GM10266 (cell line): ENCODE data around the gene B3GNT2.
"Not testable (repeated sequence)": the region's sequence is repeated elsewhere in the genome, so short reads cannot be mapped to it uniquely, and the experiment has no call there.

Source experiments
- DNase-seq: peaks from one replicate; pipeline ENCODE4 v3.0.0; 2012; ENCODE audit errors: extremely low spot score
- TF ChIP-seq, protein P1 (sequence below): IDR thresholded peaks from 2 replicates; pipeline ENCODE4 v1.5.1; 2012; ENCODE audit warnings: mild to moderate bottlenecking, low read depth; ENCODE audit not compliant: control insufficient read depth, insufficient read depth; ENCODE audit errors: missing control alignments

B3GNT2 gene

GRCh38 chr2:62195421-62196277, at the start of gene B3GNT2:
Gene B3GNT2 (plus strand): TSS chr2:62196115. CDS start chr2:62222221, 26,106 bp downstream.
- TF ChIP-seq, protein P1, sequence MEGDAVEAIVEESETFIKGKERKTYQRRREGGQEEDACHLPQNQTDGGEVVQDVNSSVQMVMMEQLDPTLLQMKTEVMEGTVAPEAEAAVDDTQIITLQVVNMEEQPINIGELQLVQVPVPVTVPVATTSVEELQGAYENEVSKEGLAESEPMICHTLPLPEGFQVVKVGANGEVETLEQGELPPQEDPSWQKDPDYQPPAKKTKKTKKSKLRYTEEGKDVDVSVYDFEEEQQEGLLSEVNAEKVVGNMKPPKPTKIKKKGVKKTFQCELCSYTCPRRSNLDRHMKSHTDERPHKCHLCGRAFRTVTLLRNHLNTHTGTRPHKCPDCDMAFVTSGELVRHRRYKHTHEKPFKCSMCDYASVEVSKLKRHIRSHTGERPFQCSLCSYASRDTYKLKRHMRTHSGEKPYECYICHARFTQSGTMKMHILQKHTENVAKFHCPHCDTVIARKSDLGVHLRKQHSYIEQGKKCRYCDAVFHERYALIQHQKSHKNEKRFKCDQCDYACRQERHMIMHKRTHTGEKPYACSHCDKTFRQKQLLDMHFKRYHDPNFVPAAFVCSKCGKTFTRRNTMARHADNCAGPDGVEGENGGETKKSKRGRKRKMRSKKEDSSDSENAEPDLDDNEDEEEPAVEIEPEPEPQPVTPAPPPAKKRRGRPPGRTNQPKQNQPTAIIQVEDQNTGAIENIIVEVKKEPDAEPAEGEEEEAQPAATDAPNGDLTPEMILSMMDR: no peak
- peak; percentile 92 for DNase-seq

DNA sequence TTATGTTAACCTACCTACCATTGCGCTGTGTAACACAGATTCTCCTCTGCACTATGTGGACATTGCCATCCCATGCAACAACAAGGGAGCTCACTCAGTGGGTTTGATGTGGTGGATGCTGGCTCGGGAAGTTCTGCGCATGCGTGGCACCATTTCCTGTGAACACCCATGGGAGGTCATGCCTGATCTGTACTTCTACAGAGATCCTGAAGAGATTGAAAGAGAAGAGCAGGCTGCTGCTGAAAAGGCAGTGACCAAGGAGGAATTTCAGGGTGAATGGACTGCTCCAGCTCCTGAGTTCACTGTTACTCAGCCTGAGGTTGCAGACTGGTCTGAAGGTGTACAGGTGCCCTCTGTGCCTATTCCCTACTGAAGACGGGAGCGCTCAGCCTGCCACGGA, 49.1 kb upstream of the B3GNT2 start:
- DNase-seq: not testable (repeated sequence)

DNA sequence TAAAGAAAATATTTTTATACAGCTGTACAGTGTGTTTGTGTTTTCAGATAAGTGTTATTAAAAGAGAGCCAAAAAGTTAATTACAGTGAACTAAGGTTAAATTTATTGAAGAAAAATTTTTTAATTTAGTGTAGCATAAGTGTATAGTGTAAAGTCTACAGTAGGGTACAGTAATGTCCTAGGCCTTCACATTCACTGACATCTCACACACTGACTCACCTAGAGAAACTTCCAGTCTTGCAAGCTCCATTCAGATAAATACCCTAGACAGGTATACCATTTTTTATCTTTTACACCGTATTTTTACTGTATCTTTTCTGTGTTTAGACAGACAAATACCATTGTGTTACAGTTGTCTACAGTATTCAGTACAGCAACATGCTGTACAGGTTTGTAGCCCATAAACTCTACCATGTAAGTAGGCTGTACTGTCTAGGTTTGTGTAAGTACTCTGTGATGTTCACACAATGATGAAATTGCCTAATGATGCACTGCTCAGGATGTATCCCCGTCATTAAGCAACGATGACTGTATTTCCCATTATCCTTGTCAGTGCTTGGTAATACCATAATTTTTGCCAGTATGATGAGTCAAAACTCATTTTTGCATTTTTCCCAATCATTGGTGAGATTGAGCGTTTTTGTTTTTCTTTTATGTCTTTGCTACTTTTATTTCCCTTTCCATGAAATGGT, 48.2 kb upstream of the B3GNT2 start:
- TF ChIP-seq, protein P1: no peak
- DNase-seq: no peak

GRCh38 chr2:62149708-62150107, 46.2 kb upstream of the B3GNT2 start:
- no peak for DNase-seq

DNA sequence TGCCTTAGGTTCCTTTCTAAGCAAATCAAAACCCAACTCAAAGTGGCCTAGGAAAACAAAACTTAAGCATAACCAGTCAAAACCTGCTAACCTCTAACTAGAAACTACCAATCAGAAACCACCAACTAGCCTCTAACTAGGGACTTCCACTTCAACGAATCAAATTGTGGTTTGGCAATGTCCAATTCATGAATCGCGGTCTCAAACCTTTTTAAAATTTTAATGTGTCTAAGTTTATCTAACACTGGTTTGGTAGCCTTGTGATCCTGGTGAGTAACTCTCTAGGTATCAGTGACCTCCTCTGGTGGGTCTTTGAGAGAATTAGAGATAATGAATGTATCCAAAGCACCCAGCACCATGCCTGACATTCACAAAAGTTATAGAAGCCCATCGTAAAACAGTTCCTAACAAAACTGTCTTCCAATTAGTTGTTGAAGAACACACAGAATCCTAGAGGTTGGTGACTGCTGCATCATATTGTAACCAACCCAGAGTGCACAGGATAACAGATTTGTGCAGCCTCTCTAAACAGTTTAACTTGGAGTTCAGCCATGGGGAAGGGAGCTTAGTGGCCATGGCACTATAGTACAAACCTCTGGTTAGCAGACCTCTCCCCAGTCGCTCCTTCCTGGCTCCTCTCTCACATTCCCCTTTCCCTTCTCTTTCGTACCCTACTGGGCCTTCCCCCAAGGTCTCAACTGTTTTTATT, 45.2 kb upstream of the B3GNT2 start:
- TF ChIP-seq, protein P1: no peak
- DNase-seq: no peak

More at GRCh38 chr2:62149708-62150107, 46.2 kb upstream of the B3GNT2 start:
- TF ChIP-seq, protein P1: no peak

DNA sequence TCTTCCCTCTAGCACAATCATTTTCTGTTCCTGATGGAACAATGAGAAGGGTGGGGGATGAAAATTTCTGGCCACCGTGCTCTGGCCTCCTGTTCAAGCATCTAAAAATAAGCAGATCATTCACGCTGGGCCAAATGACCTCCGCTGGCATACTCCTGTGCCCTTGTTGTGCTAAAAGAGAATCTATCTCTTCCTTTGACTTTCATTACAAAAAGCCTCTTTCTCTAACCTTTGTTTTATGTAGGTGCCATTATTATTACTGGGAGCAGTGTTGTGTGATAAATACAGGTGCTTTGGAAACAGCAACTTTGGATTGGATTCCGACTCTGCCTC, 44.6 kb upstream of the B3GNT2 start:
- TF ChIP-seq, protein P1: no peak
- no peak for DNase-seq

- no peak for DNase-seq
- TF ChIP-seq, protein P1: no peak
Measured at GRCh38 chr2:62152000-62152399, 43.9 kb upstream of the B3GNT2 start.
